Epithelial cell of proximal tubule (primary cell): ENCODE results near the gene KIAA1614. TPM values are rescaled to one million over a fixed set of nuclear protein-coding genes. Genes with fewer than 3 reads are reported as not detected.

ENCODE experiments used
- DNase-seq: peaks from one replicate; pipeline ENCODE4 v3.0.0-alpha.2; 2011; ENCODE audit warnings: low read depth
- H3K4me3 ChIP-seq: 2 replicates; pipeline ENCODE4 v1.5.1; 2011; ENCODE audit warnings: low read depth, mild to moderate bottlenecking, low read length
- CTCF ChIP-seq: conservative IDR thresholded peaks from 2 replicates; pipeline ENCODE4 v1.5.1; 2012; ENCODE audit warnings: low read depth, mild to moderate bottlenecking, low read length
- total RNA-seq: library from RNA; depleted of rRNA; stranded (reverse); fragments of >200 nt; gene quantifications from 2 replicates; pipeline ENCODE4 v1.2.3, GENCODE V29; 2015

The KIAA1614 gene
- total RNA-seq, 1 donor from 2014 or later: 5.1 TPM

- no peak overlapping the region for H3K4me3 ChIP-seq
- DNase-seq: no peak
- TF ChIP-seq CTCF: no peak
Measured at GRCh38 chr1:180920193-180920592, 7.5 kb downstream of the KIAA1614 start.

GRCh38 chr1:180920702-180921101, 8.0 kb downstream of the KIAA1614 start:
- no peak overlapping the region for H3K4me3 ChIP-seq
- no peak for DNase-seq
- TF ChIP-seq CTCF: peak; percentile 51

- no peak for TF ChIP-seq CTCF
- H3K4me3 ChIP-seq: no peak overlapping the region
- DNase-seq: no peak
Measured at GRCh38 chr1:180921386-180921785, 8.7 kb downstream of the KIAA1614 start.

- no peak overlapping the region for H3K4me3 ChIP-seq
- TF ChIP-seq CTCF: no peak
- no peak for DNase-seq
Measured at GRCh38 chr1:180921891-180922630, 9.4 kb downstream of the KIAA1614 start.

- TF ChIP-seq CTCF: no peak
- no peak overlapping the region for H3K4me3 ChIP-seq
- DNase-seq: no peak
Measured at GRCh38 chr1:180922631-180923015, 9.9 kb downstream of the KIAA1614 start.

GRCh38 chr1:180923021-180923841, 10.5 kb downstream of the KIAA1614 start:
- H3K4me3 ChIP-seq: peak overlapping the region; percentile 6
- peak; percentile 18 for DNase-seq
- no peak for TF ChIP-seq CTCF

- TF ChIP-seq CTCF: no peak
- DNase-seq: no peak
- H3K4me3 ChIP-seq: no peak overlapping the region
Measured at GRCh38 chr1:180923887-180924286, 11.2 kb downstream of the KIAA1614 start.
